Breast epithelium (tissue), 4 donors: ENCODE data around the gene SHC3. TPM values are rescaled to one million over a fixed set of nuclear protein-coding genes. Genes with fewer than 3 reads are reported as not detected.

Source experiments
- DNase-seq, 2 donors: peaks; one replicate each; pipeline ENCODE4 v3.0.0-alpha.2; 2019; ENCODE audit warnings: low spot score in 2 of 2
- H3K27ac ChIP-seq, 2 donors: fragments of 200-600 bp; sonication (generic) in 1 of 2; one replicate each; pipeline ENCODE4 v1.5.1; 2016 to 2019; ENCODE audit warnings: mild to moderate bottlenecking in 1 of 2
- H3K27me3 ChIP-seq, 2 donors: fragments of 200-600 bp; sonication (generic) in 1 of 2; one replicate each; pipeline versions ENCODE4 v1.5.1 to v1.6.0; 2017 to 2019; ENCODE audit warnings: control low read depth in 1 of 2, mild to moderate bottlenecking in 1 of 2
- H3K36me3 ChIP-seq: fragments of 200-600 bp; one replicate; pipeline ENCODE4 v1.5.1; 2019
- H3K4me1 ChIP-seq, 2 donors: fragments of 200-600 bp; sonication (generic); one replicate each; pipeline ENCODE4 v1.5.1; 2016 to 2019; ENCODE audit warnings: control low read depth in 1 of 2
- H3K4me3 ChIP-seq, 3 donors: fragments of 200-600 bp; sonication (generic); 1 replicate in 2 of 3; 2 replicates in 1 of 3; pipeline ENCODE4 v1.5.1; 2016 to 2019; ENCODE audit warnings: mild to moderate bottlenecking in 3 of 3, moderate library complexity in 2 of 3
- H3K9me3 ChIP-seq, 2 donors: fragments of 200-600 bp; sonication (generic) in 1 of 2; one replicate each; pipeline ENCODE4 v1.5.1; 2016 to 2019; ENCODE audit warnings: control low read depth in 1 of 2
- CTCF ChIP-seq, 3 donors: fragments of 450-650 bp; IDR thresholded peaks; one replicate each; pipeline ENCODE4 v1.5.1; 2016 to 2017; ENCODE audit warnings: antibody characterized with exemption in 3 of 3, mild to moderate bottlenecking in 3 of 3, moderate library complexity in 3 of 3
- POLR2A ChIP-seq: fragments of 450-650 bp; IDR thresholded peaks from one replicate; pipeline ENCODE4 v1.6.1; 2016; ENCODE audit warnings: antibody characterized with exemption, mild to moderate bottlenecking, moderate library complexity
- POLR2AphosphoS5 ChIP-seq, 3 donors: sonication (generic); formaldehyde crosslinking; IDR thresholded peaks; one replicate each; pipeline ENCODE4 v1.6.1; 2017; ENCODE audit warnings: antibody characterized with exemption in 3 of 3
- intact Hi-C: fragments of 100-400 bp; cut with DNase I; formaldehyde crosslinking; loops from one replicate; pipeline ENCODE4 v1.15.1; 2023; ENCODE audit warnings: low total_unique reads
- total RNA-seq, 3 donors: library from RNA; depleted of rRNA; stranded (reverse); fragments of >200 nt; gene quantifications; one replicate each; pipeline ENCODE4 v1.1.0, GENCODE V29; 2016

SHC3 gene
- 1 to 10 TPM; 1.0 to 6.7 (median 2.3) TPM for total RNA-seq

- H3K36me3 ChIP-seq: no peaks in the 10 kb centered on the region
- TF ChIP-seq POLR2AphosphoS5 (IDR thresholded peaks at IDR 0.05) (no peak), POLR2A (no peak), CTCF (IDR thresholded peaks at IDR 0.05) (no peak)
- H3K9me3 ChIP-seq: no peaks in the 10 kb centered on the region
- intact Hi-C loops: no loop called here
- DNase-seq: no peak
- peaks cover 0 to 5% of the 10 kb centered on the region in 2 donors for H3K4me1 ChIP-seq
- peak within 1 kb of the TSS; percentile 69 to 76 for H3K27ac ChIP-seq
- peaks cover 7 to 16% of the 10 kb centered on the region in 2 donors for H3K27me3 ChIP-seq
- H3K4me3 ChIP-seq: peak within 1 kb of the TSS; percentile 47 to 65 (median 59)
Observed at GRCh38 chr9:89177944-89178829, at the start of gene SHC3. Gene SHC3 (minus strand): TSS chr9:89178818. CDS start chr9:89178460, 358 bp downstream.

- no peak overlapping the region for H3K4me3 ChIP-seq
- intact Hi-C loops: no loop called here
- no peaks in the 10 kb centered on the region for H3K4me1 ChIP-seq
- no peaks in the 10 kb centered on the region for H3K36me3 ChIP-seq
- TF ChIP-seq CTCF (IDR thresholded peaks at IDR 0.05): no peak
- TF ChIP-seq POLR2A: no peak
- TF ChIP-seq POLR2AphosphoS5 (IDR thresholded peaks at IDR 0.05): no peak
- no peak for DNase-seq
- no peak overlapping the region for H3K27ac ChIP-seq
- H3K27me3 ChIP-seq: no peaks in the 10 kb centered on the region
- H3K9me3 ChIP-seq: peaks cover 0 to 4% of the 10 kb centered on the region in 2 donors
Observed at GRCh38 chr9:89225991-89226471, 47.4 kb upstream of the SHC3 start.

GRCh38 chr9:89225587-89225986 lies 47.0 kb upstream of the SHC3 start:
- no peak for TF ChIP-seq CTCF (IDR thresholded peaks at IDR 0.05)
- no peaks in the 10 kb centered on the region for H3K27me3 ChIP-seq
- no peaks in the 10 kb centered on the region for H3K36me3 ChIP-seq
- no peak for DNase-seq
- no peak overlapping the region for H3K4me3 ChIP-seq
- intact Hi-C loops: no loop called here
- no peak overlapping the region for H3K27ac ChIP-seq
- H3K4me1 ChIP-seq: no peaks in the 10 kb centered on the region
- no peaks in the 10 kb centered on the region for H3K9me3 ChIP-seq

GRCh38 chr9:89225036-89225435 lies 46.4 kb upstream of the SHC3 start:
- Histone ChIP-seq H3K27me3 (no peaks in the 10 kb centered on the region), H3K27ac (no peak overlapping the region), H3K4me3 (no peak overlapping the region), H3K9me3 (no peaks in the 10 kb centered on the region), H3K4me1 (no peaks in the 10 kb centered on the region), H3K36me3 (no peaks in the 10 kb centered on the region)
- TF ChIP-seq POLR2A (no peak), POLR2AphosphoS5 (IDR thresholded peaks at IDR 0.05) (no peak), CTCF (IDR thresholded peaks at IDR 0.05) (no peak)
- DNase-seq: no peak
- intact Hi-C loops: no loop called here

- Histone ChIP-seq H3K27ac (no peak overlapping the region), H3K27me3 (no peaks in the 10 kb centered on the region), H3K4me1 (no peaks in the 10 kb centered on the region), H3K36me3 (no peaks in the 10 kb centered on the region), H3K9me3 (no peaks in the 10 kb centered on the region), H3K4me3 (no peak overlapping the region)
- no peak for DNase-seq
- intact Hi-C loops: no loop called here
- TF ChIP-seq POLR2A (no peak), CTCF (IDR thresholded peaks at IDR 0.05) (no peak), POLR2AphosphoS5 (IDR thresholded peaks at IDR 0.05) (no peak)
Observed at GRCh38 chr9:89224633-89225032, 46.0 kb upstream of the SHC3 start.
